Stimulated activated CD8-positive, alpha-beta memory T cell treated with anti-CD3 and anti-CD28 coated beads, Interleukin-4, amount 100 ng/mL, for 1 hour (primary cell): ENCODE data around the gene PROM1.

ENCODE experiments used
- DNase-seq, 2 donors: peaks; one replicate each; pipeline ENCODE4 v3.0.0-alpha.2; 2020; ENCODE audit warnings: low read depth in 2 of 2, low spot score in 1 of 2

The PROM1 gene, protein sequence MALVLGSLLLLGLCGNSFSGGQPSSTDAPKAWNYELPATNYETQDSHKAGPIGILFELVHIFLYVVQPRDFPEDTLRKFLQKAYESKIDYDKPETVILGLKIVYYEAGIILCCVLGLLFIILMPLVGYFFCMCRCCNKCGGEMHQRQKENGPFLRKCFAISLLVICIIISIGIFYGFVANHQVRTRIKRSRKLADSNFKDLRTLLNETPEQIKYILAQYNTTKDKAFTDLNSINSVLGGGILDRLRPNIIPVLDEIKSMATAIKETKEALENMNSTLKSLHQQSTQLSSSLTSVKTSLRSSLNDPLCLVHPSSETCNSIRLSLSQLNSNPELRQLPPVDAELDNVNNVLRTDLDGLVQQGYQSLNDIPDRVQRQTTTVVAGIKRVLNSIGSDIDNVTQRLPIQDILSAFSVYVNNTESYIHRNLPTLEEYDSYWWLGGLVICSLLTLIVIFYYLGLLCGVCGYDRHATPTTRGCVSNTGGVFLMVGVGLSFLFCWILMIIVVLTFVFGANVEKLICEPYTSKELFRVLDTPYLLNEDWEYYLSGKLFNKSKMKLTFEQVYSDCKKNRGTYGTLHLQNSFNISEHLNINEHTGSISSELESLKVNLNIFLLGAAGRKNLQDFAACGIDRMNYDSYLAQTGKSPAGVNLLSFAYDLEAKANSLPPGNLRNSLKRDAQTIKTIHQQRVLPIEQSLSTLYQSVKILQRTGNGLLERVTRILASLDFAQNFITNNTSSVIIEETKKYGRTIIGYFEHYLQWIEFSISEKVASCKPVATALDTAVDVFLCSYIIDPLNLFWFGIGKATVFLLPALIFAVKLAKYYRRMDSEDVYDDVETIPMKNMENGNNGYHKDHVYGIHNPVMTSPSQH

DNA sequence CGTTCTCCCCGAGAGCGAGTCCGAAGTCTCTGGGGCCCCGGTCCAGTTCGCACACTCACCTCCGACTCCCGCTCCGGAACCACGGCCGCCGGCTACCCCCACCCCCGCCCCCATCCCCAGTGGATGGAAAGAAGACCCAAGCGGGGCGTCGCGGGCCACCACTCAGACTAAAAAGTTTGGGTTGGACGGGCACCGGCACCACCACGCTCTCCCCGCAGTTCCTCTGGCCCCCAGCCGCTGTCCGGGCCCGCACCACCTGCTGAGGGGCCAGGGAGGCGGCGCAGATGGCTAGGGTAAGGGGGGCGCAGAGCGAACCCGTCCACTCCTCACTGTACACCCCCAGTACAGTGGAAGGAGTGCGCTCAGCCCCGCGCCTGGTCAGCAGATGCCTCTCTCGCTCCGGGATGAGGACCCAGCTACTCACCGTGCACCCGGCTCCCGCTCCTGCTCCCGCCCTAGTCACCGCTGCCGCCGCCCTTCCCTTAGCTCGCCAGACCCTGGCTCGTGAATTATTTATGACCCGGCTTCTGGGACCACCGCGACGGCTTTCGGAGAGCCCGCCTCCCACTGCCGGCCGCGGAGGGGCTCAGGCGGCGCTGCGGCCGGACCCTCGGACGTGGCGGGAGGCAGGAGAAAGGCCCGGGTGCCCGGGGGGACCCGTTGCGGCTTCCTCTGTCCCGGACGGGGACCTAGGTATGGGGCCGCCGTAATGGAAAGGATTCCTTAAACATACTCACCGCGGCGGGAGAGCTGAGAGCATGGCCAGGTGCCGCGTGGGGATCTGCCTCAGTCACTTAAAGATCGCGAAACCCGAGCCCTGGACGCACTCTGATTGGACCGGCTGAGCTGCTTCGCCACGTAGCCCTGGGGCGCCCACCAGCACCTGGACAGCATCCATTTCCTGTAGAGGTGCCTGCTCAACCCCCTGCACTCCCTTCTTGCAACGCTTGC is at the start of gene PROM1:
TSS of gene PROM1 (minus strand) at position 783 of the 951 bp plus-strand sequence. CDS start 8,117 bp downstream, outside the sequence.
- no peak for DNase-seq

DNA sequence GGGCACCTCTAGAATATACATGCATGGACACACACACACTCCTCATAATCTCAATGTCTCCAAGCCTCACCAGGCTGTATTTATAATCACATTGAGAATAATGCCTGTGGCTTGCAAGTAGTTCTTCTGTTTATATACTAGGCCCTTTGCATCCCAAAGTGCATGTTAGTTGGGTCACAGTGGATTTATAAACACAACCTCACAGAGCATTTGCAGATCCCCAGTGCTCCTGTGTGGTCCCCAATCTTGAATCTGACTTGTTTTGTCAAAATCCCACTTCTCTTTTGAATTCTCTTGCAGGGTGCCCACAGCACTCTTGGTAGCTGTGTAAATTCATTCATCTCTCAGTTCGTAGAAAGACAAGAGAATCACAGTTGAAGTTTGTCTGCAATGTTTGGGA is 49.6 kb upstream of the PROM1 start:
- DNase-seq, result no peak

DNA sequence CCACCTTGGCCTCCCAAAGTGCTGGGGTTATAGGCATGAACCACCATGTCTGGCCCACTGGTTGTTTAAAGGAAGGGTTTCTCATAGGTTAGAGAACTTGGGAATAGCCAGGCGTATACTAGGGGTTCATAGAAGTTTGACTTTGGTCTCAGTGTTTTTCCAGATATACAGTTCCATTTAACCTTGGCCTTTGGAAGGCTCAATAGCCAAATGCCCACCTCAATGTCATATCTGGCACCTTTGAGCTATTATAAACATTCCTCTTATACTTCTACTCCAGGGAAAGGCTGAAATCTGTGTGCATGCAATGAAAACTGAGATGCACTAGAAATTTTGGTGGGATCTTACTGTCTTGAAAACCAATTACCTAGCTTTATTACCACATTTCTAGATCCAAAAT is 47.5 kb upstream of the PROM1 start:
- DNase-seq, result no peak

DNA sequence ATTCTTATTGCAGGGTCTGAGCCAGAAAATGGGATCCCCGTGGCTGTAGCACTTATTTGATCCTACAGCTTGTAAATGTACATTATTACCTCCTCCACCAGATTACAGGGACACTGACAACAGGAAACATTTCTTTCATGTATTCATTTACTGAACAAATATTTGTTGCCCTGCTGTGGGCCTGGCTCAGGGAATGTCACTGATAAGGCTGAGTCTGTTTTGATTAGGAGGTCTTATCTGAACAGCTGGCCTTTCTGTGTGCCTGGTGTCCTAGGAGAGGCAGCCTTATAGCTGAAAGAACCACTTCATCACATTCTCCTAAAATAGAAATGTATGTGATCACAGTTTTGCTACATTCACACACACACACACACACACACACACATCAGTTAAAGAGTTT is 45.5 kb upstream of the PROM1 start:
- no peak for DNase-seq

DNA sequence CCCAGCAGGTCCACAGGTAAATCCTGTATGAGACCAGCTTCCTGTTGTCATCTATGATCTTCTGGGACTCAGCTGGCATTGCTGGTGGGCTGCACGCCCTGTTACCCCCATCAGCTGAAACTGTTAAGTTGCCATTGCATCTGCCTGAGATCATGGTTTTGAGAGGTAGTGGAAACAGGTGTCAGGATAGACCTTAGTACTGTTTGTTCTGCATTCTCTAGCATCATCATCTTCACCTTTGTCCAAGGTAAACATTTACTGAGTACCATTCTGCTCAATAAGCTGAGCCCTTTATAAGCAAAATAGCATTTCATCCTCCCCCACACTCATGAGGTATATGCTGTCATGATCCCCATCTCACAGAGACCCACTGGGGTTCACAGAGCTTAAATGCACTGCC is 42.9 kb upstream of the PROM1 start:
- DNase-seq, result no peak

DNA sequence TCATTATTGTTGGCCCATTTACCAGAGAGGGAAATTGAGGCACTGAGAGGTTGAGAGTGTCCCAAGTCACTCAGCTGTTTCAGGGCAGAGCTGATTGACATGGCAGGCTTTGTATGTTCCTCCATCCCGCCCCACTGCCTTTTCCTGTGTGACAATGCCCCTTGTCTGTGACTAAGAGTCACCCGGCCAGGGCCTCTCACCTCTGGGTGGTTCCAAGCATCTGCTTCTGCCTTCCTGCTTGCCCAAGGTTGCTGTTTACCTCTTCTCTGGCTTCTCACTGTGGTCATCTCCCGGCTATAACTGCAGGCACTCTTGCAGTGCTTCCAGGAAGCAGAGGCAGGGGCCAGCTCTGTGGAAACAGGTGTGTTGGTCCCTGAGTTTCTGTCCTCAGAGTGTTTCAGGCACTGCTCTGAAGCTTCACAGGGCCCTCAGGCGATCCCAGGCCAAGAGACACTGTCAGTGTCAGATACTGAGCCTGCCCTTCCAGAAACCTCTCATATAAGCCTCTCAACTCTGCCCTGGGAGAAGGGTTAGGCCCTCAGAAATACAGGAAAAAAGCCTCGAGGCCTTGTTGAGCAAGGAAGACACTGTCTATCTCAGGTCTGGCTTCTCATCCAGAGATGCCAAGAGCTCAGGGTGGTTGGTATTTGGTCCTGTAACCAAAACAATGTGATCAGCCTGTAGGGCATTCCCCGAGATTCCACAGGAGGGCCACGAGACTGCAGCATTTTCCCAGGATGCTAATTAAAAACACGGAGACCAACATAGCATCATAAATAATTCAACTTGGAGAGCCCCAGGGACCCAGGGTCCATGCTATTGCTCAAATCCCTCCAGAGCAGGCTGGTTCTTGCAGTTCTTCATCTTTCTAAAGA is 42.0 kb upstream of the PROM1 start:
- DNase-seq, result no peak

DNA sequence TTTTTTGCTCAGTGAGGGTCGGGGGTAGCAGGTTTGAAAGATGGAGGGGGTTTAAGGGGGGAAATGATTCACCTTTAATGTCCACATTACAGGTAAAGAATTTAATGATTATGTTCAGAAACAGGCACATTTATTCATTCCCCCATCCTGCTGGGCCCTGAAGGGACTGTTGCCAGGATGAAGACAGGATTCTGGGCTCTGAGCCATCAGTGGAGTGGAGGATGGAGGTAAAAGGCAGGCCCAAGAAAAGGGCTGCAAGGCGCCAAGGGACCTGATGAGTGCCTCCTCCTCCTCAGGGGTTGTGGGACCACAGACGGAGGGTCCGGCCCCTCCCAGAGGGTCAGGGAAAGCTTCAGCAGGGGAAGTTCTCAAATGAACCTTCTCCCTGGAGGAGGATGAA is 40.4 kb upstream of the PROM1 start:
- no peak for DNase-seq

DNA sequence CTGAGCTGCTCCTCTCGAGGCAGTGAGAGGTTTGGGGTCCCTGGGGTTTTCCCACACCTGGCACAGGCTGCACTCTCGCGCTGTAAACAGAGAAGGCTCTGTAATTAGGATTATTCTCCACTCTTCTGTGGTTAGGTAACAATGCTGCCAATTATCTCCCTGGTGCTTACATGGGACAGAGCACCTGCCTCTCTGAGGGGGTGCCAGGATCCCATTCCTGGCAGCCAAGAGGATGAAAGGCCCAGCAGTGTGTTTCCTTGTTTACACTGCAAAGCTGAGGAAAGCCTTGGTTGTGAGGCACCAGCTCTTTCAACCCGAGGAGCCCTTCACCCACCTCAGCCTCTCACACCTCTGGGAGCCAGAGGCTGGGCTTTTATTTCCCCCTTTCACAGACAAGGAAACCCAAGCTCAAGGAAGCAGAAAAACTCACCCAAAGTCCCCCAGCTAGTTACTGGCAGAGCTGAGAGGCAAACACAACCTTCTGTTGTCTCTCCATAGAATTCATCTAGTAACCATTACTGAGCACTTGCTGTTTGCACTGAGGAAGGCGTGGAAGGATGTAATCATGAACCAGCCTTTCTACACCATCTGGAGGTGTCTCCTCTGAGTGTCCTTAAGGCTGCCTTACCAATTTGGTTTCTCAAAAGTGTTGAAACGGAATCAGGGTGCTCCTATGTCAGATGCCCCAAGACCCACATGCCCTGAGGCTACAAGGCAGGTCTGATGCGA is 39.7 kb upstream of the PROM1 start:
- DNase-seq, result no peak

DNA sequence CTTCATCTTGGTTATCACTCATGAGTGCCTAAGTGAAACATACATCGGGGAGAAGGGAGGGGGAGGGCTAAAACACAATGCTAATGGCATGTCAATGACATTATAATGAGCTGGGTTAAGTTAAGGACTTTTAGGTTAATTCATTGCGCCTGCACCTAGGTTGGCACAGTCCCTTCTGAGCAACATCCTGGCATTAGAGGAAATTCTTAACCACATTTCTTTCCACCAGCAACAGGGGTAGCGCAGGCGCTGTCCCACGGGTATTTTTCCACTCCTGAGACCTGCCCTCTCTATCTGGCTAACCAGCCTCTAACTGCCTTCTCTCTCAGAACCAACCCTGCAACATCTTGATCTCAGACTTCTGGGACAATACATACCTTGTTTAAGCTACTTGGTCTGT is 39.0 kb upstream of the PROM1 start:
- no peak for DNase-seq

DNA sequence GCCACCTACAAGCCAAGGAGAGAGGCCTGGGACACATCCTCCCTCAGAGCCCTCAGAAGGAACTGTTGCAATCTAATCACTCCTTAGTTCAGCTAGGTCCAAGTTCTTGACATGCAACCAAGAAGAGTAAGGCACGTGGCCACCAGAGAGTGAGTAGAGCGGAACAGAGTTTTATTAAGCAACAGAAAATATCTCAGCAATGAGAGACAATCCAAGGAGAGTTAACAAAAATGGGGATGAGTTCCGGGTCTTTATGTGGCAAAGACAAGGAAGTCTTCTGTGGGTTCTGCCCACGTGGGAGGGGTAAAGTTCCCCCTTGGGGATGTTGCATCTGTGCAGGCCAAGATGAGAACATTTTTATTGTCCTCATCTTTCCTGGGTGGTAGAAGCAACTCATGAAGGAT is 38.5 kb upstream of the PROM1 start:
- DNase-seq, result no peak

DNA sequence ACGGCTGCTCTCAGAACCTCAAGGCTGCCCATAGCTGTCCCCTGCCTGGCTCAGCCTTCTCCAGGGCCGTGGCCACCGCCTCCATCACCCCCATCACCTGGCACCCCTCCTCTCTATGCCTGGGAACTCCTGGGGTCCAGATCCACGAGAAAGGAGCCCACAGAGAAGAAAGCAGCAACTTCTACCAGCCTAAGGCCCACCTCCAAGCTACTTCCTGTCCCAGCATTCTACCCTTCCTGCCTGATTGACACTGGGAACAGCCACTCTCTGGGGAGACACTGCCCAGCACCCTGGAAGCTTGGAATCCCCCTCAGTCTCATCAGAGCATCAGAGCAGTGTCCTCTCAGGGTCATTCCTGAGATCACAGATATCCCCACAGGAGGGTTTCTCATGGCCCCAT is 36.9 kb upstream of the PROM1 start:
- DNase-seq, result no peak

DNA sequence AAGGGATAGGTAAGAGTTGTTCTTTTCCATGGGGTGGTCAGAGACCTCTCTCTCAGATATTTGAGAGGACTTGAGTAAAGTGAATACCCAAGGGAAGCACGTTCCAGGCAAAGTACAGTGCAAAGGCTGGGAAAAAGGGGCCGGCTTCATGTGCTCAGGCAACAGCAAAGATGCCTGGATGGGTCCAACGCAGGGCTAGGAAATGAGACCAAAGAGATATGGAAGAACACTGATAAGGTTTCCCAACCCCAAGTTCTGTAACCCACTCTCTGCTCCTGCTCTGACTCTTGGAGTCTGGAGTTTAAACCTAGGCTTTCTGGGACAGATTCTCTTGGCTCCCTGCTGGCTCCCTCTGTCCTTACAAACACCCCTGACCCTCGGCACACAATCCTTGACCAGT is 36.2 kb upstream of the PROM1 start:
- DNase-seq, result no peak

DNA sequence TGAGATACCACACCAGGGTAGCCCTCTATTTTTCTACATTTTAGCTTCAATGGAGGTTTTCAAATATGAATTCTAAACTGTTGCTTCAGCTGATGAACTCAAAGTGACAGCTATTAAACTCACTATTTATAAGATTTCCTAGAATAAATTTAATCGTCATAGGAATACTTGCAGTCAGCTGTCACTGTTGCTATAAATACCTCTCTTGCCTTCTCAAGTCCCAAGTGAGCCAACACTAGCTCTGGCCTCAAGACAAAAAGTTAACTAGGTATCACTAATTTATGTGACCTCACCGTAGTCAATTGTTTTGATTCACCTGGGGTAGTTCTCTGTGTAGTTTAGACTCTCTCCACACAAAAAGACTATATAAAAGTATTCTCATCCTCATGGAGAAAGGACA is 34.3 kb upstream of the PROM1 start:
- no peak for DNase-seq

DNA sequence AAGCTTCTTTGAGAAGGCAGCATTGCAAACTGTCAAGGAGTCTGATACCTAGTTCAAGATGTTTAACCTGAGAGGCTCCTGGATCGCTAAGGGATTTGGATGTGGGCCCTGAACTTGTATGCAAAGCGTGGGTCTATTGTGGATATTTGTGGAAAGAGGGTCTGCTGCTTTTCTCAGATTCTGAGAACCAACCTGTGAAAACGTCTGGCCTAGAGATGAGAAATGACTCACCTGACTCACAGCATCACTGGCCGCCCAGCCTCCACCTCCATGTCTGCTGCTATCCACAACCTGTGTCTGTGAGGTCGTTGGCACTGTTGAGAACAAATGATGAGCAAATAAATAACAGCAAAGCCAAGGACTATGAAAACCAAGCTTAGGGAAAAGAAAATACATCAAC is 33.3 kb upstream of the PROM1 start:
- DNase-seq, result no peak

DNA sequence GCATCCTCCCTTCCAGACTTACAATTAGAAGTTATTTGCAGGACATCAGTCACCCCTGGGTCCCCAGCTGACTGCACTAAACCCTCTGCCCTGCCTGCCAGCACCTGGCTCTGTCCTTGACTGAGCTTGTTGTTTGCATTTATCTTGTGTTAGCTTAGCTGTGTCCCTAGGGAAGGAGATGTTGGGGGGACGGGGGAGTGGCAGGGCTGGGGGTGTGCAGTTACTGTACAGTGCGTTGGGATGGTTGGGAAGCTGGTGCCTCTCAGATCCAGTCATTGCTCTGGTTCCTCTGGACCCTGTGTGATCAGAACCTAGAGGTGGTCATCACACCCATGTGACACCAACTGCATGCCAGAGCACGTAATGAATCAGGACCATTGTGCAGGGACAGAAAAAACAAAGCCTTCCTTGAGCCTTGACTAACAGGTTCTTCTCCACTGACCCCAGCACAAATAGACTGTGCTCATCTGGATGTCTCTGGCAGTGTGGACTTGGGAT is 32.7 kb upstream of the PROM1 start:
- no peak for DNase-seq

DNA sequence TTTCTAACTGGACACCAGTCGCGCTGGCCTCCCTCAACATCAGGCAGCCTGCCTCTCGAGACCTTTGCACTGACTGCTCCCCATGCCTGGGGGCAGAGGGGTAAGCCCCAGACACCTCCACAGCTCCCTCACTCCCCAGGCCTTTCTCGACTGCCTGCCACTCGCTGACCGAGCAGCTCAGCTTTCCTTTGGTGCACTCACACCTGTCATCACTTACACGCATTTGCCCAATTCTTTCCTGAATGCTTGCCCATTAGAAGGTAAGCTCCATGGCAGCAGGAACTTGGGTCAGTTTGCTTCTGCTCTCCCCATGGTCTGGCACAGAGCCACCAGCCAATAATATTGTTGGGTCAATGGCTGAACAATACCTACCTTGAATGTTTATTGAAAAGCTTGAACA is 32.2 kb upstream of the PROM1 start:
- no peak for DNase-seq

DNA sequence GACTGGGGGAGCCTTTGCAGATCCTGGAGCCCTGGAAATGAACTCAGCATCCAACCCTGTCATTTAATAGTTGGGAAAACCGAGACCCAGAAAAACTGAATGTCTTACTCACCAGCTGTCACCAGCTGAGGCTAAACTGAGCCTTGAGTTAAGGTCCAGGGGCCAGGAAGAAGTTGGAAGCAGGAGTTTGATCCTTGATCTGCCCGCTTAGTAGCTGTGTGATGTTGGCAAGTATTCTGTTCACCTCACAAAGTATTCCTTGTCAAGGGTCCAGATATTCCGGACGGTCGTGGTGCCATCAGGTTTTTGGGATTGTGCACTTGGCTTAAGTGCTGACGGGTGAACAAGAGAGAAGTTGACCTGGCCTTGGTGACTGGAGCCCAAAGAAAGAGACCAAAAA is 30.7 kb upstream of the PROM1 start:
- no peak for DNase-seq

DNA sequence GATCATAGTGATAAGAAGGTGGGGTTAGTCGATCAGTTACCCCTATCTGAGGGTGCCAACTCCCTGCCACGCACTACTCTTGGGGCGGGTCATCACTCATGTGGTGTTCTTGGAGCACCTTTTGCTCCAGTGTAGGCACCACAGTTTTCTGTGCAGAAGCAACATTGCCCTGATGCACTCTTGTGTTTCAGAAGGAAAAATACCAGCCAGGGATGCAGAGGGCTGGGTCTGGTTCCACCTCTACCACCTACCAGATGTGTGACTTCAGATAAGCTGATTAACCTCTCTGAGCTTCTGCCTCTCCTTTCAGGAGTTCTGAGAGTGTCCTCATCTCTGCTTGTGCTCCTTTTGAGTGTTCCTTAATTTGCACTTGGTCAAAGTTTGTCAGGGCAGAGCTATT is 29.9 kb upstream of the PROM1 start:
- no peak for DNase-seq

DNA sequence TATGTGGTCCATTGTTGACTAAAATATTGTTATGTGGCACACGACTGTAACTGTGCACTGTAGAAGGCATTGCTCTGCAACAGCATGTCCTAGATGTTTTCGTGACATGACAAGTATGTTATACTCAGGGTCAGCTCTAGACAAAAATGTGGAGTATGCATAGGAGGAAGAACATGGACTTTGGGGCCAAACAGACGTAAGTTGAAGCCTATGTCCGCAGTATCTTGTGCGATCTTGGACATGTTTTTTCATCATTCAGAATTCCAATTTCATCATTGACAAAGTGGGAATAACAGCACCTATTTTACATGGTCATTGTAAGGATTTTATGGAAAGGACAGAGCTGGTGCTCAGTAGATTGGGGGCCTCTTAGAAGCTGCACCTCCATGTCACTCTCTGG is 27.7 kb upstream of the PROM1 start:
- no peak for DNase-seq
